KOPT-K1 (cell line): ENCODE data around the gene HOXA7.

ENCODE experiments used
- H3K27ac ChIP-seq: fragments of 200-600 bp; sonication (generic); 2 replicates; pipeline ENCODE4 v1.5.1; 2016; ENCODE audit warnings: antibody characterized with exemption, mild to moderate bottlenecking, low read depth, low read length; ENCODE audit not compliant: poor library complexity, severe bottlenecking
- H3K36me3 ChIP-seq: fragments of 200-600 bp; sonication (generic); 2 replicates; pipeline ENCODE4 v1.5.1; 2017; ENCODE audit warnings: antibody characterized with exemption, mild to moderate bottlenecking, low read length, moderate library complexity; ENCODE audit not compliant: insufficient read depth
- H3K9me3 ChIP-seq: fragments of 200-600 bp; sonication (generic); 2 replicates; pipeline ENCODE4 v1.5.1; 2017; ENCODE audit warnings: antibody characterized with exemption, low read length, mild to moderate bottlenecking; ENCODE audit not compliant: insufficient read depth, poor library complexity, severe bottlenecking

Gene HOXA7

DNA sequence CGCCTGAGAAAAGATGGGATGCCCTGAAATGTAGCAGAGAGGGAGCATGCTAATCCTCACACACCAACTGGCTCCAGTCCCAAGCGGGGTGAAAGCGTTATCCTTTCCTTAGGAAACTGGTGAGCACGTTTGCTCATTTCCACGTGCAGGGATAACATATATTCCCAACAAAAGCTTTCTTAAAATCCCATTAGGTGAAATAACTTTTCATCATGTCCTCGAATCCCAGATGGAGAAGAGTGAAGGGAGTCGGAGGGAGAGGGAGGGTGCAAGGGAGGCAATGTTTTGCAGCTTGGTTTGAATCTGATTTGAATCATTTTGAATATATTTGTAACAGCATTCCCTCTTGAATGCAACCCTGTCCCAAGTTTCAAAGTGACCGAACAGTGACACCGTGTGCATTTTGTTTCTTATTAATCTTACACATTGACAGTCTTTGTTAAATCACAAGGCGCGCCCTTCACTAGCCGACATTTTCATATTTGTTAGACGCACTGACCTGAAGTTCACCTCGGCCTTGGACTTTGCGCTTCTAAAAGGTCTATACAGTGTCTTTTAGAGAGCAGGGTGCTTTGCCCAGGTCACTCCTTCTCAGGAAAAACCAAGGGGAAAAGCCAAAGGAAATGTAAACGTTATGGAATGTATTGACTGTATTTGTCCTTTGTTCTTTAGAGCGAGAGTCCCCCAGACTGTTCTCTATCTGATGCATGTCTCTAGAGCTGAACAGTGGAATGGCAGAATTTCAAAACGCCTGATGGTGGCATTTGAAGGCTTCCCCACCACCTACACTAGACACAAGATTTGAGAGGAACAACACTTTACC lies 22.9 kb downstream of the HOXA7 start:
- H3K9me3 ChIP-seq, result peaks cover 12% of the 10 kb centered on the region
- H3K27ac ChIP-seq, result no peak overlapping the region
- no peaks in the 10 kb centered on the region for H3K36me3 ChIP-seq

DNA sequence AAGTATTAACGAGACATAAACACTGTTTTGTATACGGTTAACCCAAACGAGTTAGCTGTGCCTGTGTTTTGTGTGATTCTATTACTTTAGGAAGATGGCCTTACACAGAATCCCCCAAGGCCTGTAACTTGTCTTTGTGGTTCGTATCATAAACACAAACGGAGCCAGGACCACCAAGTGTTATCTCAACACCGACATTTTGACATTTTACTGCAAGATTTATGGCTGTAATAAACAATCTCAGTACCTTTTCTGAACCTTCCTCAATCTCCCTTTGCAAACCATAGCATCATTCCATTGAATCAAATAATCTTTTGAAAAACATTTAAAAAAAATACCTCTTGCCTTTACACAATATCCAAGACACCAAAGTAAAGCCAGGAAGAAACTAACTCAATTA lies 23.5 kb downstream of the HOXA7 start:
- no peak overlapping the region for H3K27ac ChIP-seq
- no peaks in the 10 kb centered on the region for H3K36me3 ChIP-seq
- H3K9me3 ChIP-seq, result peaks cover 12% of the 10 kb centered on the region

DNA sequence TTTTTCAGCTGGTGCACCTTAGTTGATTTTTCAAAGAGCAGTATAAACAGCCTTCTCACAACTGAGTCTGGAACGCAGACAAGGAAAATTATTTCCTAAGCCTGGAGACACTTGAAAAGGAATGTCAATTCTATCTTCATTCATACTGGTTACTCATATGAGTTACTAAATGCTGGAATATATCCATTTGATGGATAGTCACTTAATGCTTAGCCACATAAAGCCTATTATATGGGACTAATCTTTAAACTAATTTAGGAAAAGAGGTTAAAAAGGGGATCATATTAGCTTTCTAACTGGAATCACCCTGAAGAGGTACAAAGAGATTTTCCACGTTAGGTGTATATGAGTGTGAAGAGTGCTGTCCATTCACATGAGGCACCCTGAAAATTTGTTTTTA lies 24.3 kb downstream of the HOXA7 start:
- no peak overlapping the region for H3K27ac ChIP-seq
- peaks cover 12% of the 10 kb centered on the region for H3K9me3 ChIP-seq
- H3K36me3 ChIP-seq, result no peaks in the 10 kb centered on the region

DNA sequence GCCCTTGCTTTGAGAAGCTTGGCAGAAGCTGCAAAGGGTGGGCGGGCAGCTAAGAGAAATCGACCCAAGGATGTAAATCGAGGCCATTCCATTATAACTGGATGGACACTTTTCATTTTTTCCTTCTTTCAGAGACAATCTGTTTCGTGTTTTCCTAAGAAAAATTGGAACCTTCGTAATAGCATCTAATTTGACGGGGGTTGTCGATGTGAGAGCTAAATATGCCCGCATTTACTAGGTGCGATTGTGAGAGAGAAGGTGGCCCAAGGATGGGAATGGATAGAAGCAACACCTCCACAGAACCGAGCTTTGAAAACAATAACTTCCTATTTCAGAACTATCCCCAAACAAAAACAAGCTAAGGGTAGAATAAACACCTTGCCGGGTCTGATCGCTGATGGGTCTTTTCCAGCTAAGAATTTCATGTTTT lies 25.1 kb downstream of the HOXA7 start:
- H3K27ac ChIP-seq, result no peak overlapping the region
- peaks cover 12% of the 10 kb centered on the region for H3K9me3 ChIP-seq
- H3K36me3 ChIP-seq, result no peaks in the 10 kb centered on the region

DNA sequence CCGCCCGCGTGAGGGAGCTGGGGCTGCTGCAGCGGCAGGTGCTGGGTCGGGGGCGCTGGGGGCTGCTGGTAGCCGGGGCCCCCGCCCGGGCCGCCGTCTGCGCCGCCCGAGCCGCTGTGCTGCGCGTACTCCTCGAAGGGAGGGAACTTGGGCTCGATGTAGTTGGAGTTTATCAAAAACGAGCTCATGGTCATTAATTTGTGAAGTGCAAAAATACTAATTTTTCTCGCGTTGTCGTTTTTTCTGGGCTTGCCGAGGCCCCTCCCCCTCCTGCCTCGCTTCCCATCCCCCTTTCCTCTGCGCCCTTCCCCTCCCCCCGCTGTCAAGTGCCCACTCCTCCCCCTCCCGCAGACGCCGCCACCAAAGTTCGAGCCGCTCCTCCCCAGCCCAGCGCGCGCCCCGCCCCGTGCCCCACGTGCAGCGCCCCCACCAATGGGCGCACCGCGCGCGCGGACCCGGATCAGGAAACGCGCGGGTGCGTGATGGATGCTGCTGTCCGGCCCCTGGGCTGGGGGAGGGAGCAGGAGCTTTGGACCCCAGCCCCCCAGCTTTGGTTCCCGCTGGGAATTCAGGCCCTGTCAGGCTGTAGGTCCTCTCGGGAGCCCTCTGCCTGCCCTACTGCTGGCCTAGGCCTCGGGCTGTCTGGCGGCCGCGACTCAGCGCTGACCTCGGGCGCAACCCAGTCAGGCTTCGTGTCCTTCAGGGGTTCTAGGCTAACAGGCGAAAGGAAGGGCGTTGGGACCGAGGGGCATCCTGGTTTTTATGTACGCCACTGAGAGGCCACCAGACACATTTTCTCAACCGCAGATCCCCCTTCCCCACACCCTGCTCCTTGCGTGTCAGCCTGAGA lies 25.7 kb downstream of the HOXA7 start, which contains the start of gene HOXA4:
Gene HOXA4, minus strand, starts transcription at position 218 of the 850 bp plus-strand sequence. Its CDS starts 24 bp downstream, at position 194.
- Histone ChIP-seq H3K36me3 (no peaks in the 10 kb centered on the region), H3K27ac (no peak within 1 kb of the TSS), H3K9me3 (peaks cover 12% of the 10 kb centered on the region)

DNA sequence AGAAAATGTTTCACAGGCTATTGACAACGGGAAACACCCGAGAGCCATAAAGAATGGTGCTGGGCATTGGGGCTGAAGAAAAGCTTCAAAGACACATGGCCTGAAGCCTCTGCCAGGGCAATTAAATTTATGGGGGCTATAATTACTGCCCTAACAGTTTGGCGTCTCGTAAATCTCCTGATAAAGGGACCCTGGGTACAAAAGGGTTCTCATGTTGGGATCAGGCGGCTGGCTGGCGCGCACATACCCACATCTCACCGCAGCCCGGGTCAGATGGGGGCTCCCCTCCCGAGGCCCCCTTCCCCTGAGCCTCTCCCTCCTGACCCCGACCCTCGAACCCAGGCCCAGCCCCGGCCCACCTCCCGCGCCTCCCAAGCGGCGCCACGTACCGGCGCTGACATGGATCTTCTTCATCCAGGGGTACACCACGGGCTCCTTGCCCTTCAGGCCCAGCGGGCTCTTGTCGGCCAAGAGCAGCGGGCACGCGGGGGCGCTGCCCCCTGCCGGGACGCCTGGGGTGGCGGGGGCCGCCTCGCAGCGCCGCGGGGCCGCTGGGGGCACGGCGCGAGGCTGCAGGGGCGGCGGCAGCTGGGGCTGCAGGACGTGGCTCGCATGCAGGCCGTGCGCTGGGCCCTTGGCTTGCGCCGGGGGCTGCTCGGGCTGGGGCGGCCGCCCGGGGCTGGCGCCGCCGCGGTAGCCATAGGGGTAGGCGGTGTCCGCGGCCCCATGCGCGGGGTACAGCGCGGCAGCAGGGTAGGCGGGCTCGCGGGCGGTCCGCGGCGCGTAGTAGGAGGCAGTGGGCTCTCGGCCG lies 26.5 kb downstream of the HOXA7 start:
- no peak overlapping the region for H3K27ac ChIP-seq
- H3K9me3 ChIP-seq, result peaks cover 12% of the 10 kb centered on the region

DNA sequence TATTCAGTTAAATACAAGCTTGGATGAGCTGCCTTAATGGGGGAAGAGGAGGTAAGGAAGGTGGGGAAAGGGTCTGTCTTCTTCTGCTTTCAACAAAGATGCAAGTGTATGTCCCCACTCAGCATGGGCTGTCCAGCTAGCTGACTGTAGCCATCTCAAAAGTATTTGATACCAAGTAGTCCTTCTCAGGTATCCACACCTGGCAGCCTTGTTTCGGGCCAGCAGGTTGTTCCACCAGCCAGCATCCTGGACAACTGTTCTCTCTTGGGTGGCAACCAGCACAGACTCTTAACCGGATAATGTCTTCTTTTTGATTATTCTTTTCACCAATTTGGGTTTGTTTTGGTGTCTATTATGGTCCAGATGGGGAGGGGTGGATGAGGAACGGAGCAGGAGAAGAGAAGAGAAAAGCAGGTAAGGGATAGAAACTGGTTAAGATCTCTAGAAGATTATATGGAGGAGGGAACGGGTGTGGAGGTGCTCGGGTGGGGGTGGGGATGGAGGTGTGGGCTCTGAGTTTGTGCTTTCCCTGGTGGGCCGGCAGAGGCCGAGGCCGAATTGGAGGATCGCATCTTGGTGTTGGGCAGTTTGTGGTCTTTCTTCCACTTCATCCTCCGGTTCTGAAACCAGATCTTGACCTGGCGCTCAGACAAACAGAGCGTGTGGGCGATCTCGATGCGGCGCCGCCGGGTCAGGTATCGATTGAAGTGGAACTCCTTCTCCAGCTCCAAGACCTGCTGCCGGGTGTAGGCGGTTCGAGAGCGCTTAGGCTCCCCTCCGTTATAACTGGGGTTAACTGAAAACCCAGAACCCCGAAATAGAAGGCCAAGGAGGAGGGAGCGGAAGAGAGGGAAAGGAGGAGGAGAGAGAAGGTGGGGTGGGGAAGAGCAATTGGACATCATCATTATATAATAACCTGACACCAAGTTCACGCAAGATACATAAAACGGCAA lies 27.4 kb downstream of the HOXA7 start:
- H3K27ac ChIP-seq, result no peak overlapping the region
- H3K36me3 ChIP-seq, result no peaks in the 10 kb centered on the region
- peaks cover 20% of the 10 kb centered on the region for H3K9me3 ChIP-seq

More for the DNA sequence above, 26.5 kb downstream of the HOXA7 start:
- no peaks in the 10 kb centered on the region for H3K36me3 ChIP-seq

DNA sequence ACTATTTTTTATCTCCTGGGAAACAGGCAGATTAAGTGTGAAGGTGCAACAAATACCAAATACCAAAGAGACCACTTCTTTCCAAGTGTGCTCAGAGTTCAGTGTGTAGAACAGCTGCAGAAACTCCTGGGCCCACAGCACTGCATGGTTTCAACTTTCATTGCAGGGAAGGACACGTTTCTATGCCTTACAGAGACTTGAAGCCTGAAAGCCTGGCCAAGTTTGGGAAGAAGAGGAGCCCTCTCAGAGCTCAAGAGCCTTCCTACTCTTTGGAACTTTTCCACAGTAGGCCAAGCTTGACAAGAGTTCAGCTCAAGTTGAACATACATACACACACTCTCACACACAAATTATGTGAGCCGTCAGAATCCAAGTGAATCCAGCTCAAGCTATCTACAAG lies 28.4 kb downstream of the HOXA7 start:
- Histone ChIP-seq H3K36me3 (no peaks in the 10 kb centered on the region), H3K9me3 (peaks cover 20% of the 10 kb centered on the region), H3K27ac (no peak overlapping the region)

DNA sequence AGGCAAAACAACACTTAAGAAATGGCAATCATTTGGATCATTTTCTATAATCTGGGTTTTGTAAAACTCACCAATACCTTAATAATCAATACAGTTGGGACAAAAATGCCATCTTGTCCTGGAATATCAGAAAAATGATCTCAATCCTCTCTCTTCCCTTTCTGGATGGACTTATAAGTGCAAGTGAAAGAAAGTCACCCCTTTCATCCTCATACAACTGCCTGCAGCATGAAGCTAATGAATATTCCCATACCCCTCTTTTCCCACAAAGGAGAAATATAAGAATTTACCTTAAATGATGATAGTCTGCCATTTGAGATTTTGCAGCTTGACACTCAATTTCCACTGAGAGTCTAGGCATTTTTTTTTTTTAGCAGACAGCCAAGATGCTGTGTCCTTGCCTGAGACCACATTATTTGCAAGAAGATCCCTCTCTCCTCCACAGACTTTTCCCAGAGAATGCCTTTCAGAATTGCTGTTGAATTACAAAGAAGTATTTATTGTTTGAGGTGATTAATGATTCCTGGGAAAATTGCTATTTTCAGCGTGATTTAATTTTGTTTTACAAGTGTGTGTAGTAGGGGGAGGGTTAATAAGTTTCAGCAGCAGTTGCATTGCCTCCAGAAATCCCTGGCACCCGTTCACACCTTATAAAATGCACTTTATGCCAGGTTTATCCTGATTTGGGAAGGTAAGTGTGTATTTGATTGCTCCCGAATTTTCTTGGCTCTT lies 29.7 kb downstream of the HOXA7 start:
- Histone ChIP-seq H3K9me3 (peaks cover 19% of the 10 kb centered on the region), H3K36me3 (no peaks in the 10 kb centered on the region), H3K27ac (no peak overlapping the region)

DNA sequence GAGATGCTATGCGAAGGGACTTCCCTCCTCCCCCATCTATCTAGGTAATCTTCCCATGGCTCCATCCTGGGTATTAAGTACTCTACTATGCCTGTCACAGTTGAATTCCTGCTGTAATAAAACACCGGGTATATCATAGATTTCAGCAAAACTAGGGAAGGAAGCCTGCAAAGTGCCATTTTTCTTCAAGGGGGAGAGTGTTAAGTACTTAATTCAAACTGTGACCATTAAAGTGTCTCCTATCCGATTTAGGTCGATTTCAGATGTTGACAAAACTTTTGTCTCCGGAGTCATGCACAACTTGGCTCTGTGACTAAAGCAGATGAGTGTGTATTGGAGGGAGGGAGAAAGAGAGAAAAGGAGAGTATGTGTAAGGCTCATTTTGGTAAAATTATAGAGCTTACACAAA lies 30.5 kb downstream of the HOXA7 start:
- H3K27ac ChIP-seq, result no peak overlapping the region
- peaks cover 11% of the 10 kb centered on the region for H3K9me3 ChIP-seq
- H3K36me3 ChIP-seq, result no peaks in the 10 kb centered on the region

DNA sequence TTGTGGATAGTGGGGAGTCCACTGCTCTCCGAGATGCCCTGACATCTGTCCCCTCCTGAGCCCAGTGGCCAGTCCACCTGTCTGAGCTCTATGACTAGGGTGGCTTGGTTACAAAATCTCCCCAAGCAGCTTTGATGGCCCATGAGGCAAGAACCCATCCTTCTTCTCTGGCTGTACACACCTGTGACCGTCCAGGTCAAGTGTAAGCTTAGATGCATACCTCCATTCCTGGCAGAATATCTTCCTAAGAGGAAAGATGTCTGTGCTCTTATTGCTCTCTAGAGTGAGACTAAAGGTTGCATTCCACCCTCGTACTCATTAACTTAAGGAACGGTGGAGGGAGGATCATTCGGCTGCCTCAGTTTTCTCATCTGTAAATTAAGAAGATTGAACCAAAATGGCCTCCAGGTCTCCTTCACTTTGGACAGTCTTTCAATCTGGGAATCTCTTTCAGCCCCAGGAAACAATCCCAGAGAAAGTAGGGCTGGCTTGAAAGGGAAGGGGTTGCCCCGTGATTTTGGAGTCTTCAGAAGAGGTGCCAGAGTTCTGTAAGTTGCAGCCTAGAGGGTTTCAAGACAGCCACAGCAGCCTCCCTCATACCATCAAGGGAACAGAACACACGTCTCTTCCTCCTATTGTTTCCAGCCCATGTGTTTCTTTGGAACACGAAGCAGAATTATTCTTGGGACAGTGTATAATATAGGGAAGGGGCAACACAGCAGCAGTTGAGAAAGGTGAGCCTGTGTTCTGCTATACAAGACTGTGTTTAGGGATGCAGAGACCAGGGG lies 31.4 kb downstream of the HOXA7 start:
- H3K27ac ChIP-seq, result no peak overlapping the region
- H3K36me3 ChIP-seq, result no peaks in the 10 kb centered on the region
- H3K9me3 ChIP-seq, result peaks cover 8% of the 10 kb centered on the region

DNA sequence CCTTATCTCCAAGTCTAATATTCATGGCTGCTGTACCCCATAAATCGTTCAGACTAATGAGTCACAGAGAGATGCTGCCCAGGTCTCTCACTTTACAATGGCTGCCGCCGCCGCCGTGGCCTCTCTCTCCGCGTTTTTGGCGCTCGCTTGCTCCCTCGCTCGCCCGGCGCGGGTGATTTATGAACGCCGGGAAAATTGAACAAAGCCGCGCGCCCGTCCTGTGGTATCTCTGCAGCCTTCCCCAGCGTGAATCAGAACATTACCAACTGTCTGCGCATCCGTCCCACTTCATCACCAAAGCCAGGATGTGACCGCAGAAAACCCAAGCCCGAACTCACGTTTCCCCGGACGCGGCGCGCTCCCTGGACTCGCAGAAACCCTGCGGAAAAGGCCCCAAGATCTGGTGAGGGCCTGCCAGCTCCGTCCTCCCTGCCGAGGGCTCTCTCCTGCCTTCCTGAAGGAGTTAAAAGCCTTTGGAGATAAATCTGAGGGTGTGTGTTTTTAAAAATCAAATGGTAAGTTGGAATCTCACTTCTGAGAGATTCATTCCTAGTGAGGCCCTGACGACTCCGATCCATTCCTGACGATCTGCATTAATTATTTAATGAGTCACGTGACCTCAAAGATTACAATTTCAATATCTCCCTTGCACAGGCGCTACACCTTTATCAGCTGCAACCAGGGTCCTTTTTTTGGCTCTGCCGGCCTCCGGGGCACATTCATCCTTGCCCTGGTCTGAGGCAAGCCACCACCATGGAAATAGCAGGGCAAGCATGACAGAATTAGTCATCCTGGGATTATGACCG lies 32.2 kb downstream of the HOXA7 start:
- Histone ChIP-seq H3K36me3 (no peaks in the 10 kb centered on the region), H3K9me3 (peaks cover 8% of the 10 kb centered on the region), H3K27ac (no peak overlapping the region)
